Measurements from ENCODE around the gene ZNF629.

DNA sequence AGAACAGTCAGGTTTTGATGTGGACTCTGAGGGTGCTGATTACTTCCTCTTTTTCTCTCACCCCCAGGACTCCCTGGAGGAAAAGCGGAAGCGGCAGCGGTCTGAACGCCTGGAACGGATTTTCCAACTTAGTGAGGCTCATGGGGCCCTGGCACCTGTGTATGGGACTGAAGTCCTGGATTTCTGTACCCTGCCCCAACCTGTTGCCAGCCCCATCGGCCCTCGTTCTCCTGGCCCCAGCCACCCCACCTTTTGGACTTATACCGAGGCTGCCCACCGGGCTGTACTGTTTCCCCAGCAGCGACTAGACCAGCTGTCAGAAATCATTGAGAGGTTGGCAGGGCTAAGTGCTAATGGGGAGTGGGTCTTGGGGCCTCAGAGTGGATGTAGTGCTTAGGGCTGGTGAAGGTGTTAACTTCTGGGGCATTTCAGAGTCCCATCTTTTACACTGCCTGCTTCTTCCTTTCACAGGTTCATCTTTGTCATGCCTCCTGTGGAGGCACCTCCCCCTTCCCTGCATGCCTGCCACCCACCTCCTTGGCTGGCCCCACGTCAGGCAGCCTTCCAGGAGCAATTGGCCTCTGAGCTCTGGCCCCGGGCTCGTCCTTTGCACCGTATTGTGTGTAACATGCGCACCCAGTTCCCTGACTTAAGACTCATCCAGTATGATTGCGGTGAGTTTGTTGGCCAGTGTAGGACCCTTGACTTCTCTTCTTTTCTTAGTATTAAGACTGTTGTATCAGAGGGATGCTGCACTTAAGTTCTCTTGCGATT, 57.9 kb downstream of the ZNF629 start:
- TF ChIP-seq CTCF (IDR thresholded peaks at IDR 0.05) (no peak), POLR2A (IDR thresholded peaks at IDR 0.05) (no peak)
